Psoas muscle (tissue), 8 donors: ENCODE data around the gene GALNT17. TPM values are rescaled to one million over a fixed set of nuclear protein-coding genes. Genes with fewer than 3 reads are reported as not detected.
"Not testable (repeated sequence)": the region's sequence is repeated elsewhere in the genome, so short reads cannot be mapped to it uniquely, and the experiment has no call there.

ENCODE experiments used
- ATAC-seq, 4 donors: fragments of 200-7000 bp; cut with Tn5 transposase; one replicate each; pipeline ENCODE4 v1.9.1; 2020; ENCODE audit warnings: moderate library complexity in 3 of 4, mild to moderate bottlenecking in 2 of 4
- DNase-seq, 2 donors: peaks; one replicate each; pipeline ENCODE4 v3.0.0-alpha.2; 2020
- H3K27ac ChIP-seq: fragments of 200-600 bp; one replicate; pipeline ENCODE4 v1.8.0; 2022
- H3K27me3 ChIP-seq, 3 donors: fragments of 200-600 bp in 1 of 3; one replicate each; pipeline versions ENCODE4 v1.6.1 to v1.8.0; 2013 to 2022; ENCODE audit warnings: low read length in 2 of 3, mild to moderate bottlenecking in 2 of 3, moderate library complexity in 1 of 3; ENCODE audit not compliant: insufficient read depth in 3 of 3
- H3K36me3 ChIP-seq, 2 donors: fragments of 200-600 bp in 1 of 2; one replicate each; pipeline versions ENCODE4 v1.6.1 to v1.8.0; 2013 to 2022; ENCODE audit warnings: low read depth in 1 of 2, mild to moderate bottlenecking in 1 of 2, moderate library complexity in 1 of 2; ENCODE audit not compliant: insufficient read depth in 1 of 2
- H3K4me1 ChIP-seq: fragments of 200-600 bp; one replicate; pipeline ENCODE4 v1.8.0; 2022
- H3K4me3 ChIP-seq: fragments of 200-600 bp; one replicate; pipeline ENCODE4 v1.8.0; 2022; ENCODE audit warnings: mild to moderate bottlenecking
- H3K9me3 ChIP-seq: fragments of 200-600 bp; one replicate; pipeline ENCODE4 v1.8.0; 2022
- CTCF ChIP-seq: fragments of 200-600 bp; IDR thresholded peaks from one replicate; pipeline ENCODE4 v1.8.0; 2022; ENCODE audit warnings: antibody characterized with exemption
- WGBS, 3 donors: extraction: QIAGEN DNeasy Blood & Tissue Kit; methylation state at CpG; one replicate each; pipeline versions ENCODE4 v1.1.6 to v1.1.7; 2013; 5-methylcytosine and 5-hydroxymethylcytosine counted together
- intact Hi-C, 2 donors: fragments of 100-400 bp; cut with DNase I; formaldehyde crosslinking; loops; one replicate each; pipeline versions ENCODE4 v1.11.0 to v1.14.2; 2022
- polyA plus RNA-seq, 3 donors: library from polyadenylated mRNA; stranded (reverse); fragments of 200-250 nt; gene quantifications; one replicate each; pipeline ENCODE4 v1.2.3, GENCODE V29; 2013
- total RNA-seq, 4 donors: library from RNA; stranded (reverse); fragmentation: NEBNext Ultra II Directional in 2 of 4; extraction: Animal tissue kit (Norgen Biotek cat#: 25700) in 2 of 4; gene quantifications; one replicate each; pipeline versions ENCODE4 v1.2.1 to v1.2.4, GENCODE V29; 2021 to 2023
- donor health status: healthy with polysubstance abuse.
- donor health status: DM: no; HTN: no; CAD: no; lungs with moderate emphysema.
- donor health status: Bipolar disorder and iron deficiency.
- donor health status: healthy.
- donor health status: DM: yes; HTN: yes; CAD: no.
- donor health status: DM: no; HTN: no; CAD: no.
- donor health status: DM: no; HTN: no; CAD: no.
- donor health status: DM: yes; HTN: yes; CAD: no.

Gene GALNT17
- total and polyA plus RNA-seq, 7 donors = 0.17 to 3.5 (median 0.65) TPM

DNA sequence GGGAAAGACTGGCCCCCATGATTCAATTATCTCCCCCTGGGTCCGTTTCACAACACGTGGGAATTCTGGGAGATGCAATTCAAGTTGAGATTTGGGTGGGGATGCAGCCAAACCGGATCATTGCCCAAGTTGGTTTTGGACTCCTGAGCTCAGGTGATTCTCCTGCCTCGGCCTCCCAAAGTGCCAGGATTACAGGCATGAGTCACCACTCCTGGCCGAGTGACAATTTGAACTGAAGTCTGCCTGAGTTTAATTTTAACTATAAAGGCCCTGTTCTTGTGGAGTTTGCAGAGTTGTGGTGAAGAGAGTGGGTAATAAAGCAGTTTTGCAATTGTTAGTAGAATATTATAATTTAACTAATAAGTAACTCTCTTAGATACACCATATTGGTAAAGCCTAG lies 78.3 kb downstream of the GALNT17 start:
- no peaks in the 10 kb centered on the region for H3K36me3 ChIP-seq
- H3K27me3 ChIP-seq = no peaks in the 10 kb centered on the region
- H3K4me1 ChIP-seq = no peaks in the 10 kb centered on the region
- TF ChIP-seq CTCF = no peak
- H3K27ac ChIP-seq = no peak overlapping the region
- peaks cover 10% of the 10 kb centered on the region for H3K9me3 ChIP-seq
- WGBS, 3 donors = 72 to 85% (median 73%) methylated on average over 5 of the region's 5 CpGs
- no peak overlapping the region for H3K4me3 ChIP-seq
- intact Hi-C loops = no loop called here
- no peak for DNase-seq
- ATAC-seq = no peak

DNA sequence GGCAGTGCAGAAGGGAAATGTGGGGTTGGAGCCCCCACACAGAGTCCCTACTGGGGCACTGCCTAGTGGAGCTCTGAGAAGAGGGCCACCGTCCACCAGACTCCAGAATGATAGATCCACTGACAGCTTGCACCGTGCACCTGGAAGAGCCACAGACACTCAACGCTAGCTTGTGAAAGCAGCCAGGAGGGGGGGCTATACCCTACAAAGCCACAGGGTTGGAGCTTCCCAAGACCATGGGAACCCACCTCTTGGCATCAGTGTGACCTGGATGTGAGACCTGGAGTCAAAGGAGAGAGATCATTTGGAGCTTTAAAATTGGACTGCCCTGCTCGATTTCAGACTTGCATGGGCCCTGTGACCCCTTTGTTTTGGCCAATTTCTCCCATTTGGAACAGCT lies 80.5 kb downstream of the GALNT17 start:
- H3K9me3 ChIP-seq, H3K36me3 ChIP-seq, ATAC-seq, DNase-seq, H3K27ac ChIP-seq, H3K4me1 ChIP-seq, H3K27me3 ChIP-seq, H3K4me3 ChIP-seq, intact Hi-C loops: not testable (repeated sequence)
- WGBS, 3 donors = 90 to 96% (median 92%) methylated on average over 4 of the region's 4 CpGs

DNA sequence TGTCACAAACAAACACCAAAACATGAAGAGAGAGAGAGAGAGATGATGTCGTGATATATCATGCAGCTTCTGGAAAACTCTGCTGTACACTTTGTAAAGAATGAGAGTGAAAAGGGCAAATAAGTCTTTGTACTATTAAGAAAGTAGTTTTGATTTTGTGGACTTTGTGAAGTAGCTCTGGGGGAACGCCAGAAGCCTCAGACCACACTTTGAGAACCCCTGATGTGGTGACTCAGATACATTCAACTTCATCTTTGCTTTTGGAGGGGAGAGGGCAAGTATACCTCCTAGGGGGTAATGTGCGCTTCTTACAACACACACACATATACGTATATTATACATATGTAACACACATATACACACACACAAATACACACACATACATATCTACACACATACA lies 84.3 kb downstream of the GALNT17 start:
- Histone ChIP-seq H3K36me3 (no peaks in the 10 kb centered on the region), H3K27me3 (no peaks in the 10 kb centered on the region), H3K4me1 (no peaks in the 10 kb centered on the region), H3K4me3 (no peak overlapping the region), H3K27ac (no peak overlapping the region), H3K9me3 (peaks cover 18% of the 10 kb centered on the region)
- no peak for ATAC-seq
- TF ChIP-seq CTCF = no peak
- no peak for DNase-seq
- 90 to 96% (median 92%) methylated on average over 4 of the region's 4 CpGs for WGBS, 3 donors
- intact Hi-C loops = no loop called here

DNA sequence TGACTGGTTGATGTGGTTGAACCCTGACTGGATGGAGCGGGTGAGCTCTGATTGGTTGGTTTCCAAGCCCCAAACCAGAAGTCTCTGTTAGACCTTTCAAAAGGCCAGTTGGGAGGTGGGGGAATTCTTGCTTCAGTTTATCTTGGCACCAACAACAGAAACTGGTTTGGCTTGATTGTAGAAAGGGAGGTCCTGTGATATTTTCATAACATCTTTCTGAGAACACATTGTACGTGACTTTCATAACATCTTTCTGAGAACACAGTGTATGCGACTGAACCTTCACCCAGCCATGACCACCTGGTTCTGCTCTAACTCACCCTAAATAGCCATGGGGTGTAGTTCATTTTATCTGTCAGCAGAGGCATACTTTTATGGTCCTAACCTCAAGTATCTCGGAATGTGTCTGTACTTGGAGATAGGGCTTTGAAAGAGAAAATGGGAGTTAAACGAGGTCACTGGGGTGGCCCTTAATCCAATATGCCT lies 88.3 kb downstream of the GALNT17 start:
- no peaks in the 10 kb centered on the region for H3K27me3 ChIP-seq
- DNase-seq (no peak), ATAC-seq (no peak)
- H3K9me3 ChIP-seq = peaks cover 8% of the 10 kb centered on the region
- TF ChIP-seq CTCF = no peak
- H3K4me3 ChIP-seq = no peak overlapping the region
- intact Hi-C loops = no loop called here
- no peaks in the 10 kb centered on the region for H3K4me1 ChIP-seq
- no peaks in the 10 kb centered on the region for H3K36me3 ChIP-seq
- no peak overlapping the region for H3K27ac ChIP-seq
- WGBS, 3 donors = 60 to 75% (median 73%) methylated on average over 5 of the region's 5 CpGs

DNA sequence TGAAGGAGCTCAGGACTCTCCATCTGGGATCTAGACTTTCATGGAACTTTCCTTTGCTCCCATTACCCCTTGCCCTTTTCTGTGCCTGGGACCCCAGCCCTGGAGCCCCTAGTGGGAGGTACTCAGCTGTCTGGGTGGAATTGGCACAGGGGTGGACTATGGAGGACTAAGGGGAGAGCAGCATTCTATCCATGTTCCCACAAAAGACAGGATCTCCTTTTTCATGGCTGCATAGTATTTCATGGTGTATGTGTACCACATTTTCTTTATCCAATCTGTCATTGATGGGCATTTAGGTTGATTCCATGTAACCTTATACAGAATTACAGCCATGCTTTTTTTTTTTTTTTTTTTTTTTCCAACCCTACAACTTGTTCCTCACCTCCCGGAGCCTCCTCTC lies 89.1 kb downstream of the GALNT17 start:
- TF ChIP-seq CTCF = no peak

More for the DNA sequence above, 89.1 kb downstream of the GALNT17 start:
- intact Hi-C loops = no loop called here
- no peaks in the 10 kb centered on the region for H3K36me3 ChIP-seq
- DNase-seq (no peak), ATAC-seq (no peak)
- no peaks in the 10 kb centered on the region for H3K4me1 ChIP-seq
- no peak overlapping the region for H3K27ac ChIP-seq
- peaks cover 8% of the 10 kb centered on the region for H3K9me3 ChIP-seq
- no peaks in the 10 kb centered on the region for H3K27me3 ChIP-seq
- H3K4me3 ChIP-seq = no peak overlapping the region
- WGBS, 3 donors = 11 to 93% (median 81%) methylated on average over 1 of the region's 1 CpG
